ENCODE data around the gene TRIM47. TPM values are rescaled to one million over a fixed set of nuclear protein-coding genes. Genes with fewer than 3 reads are reported as not detected.
A peak's percentile ranks its signal among the peaks of the same experiment; 100 is the strongest.

Gene TRIM47
- total and polyA plus RNA-seq, 2 of the 13 experiments (the other 11 are each of a cell fraction or from before 2014, with no cell fraction given), result 33.5 to 82.0 TPM

- 0 out of 2 replicates have a peak, but pooled peaks have one; percentile 2 for TF ChIP-seq HNF1A (IDR thresholded peaks at IDR 0.05; ENCODE audit: low read depth)
- TF ChIP-seq HNF1A (CRISPR knock-in tag; IDR thresholded peaks at IDR 0.05; ENCODE audit: borderline replicate concordance), result peak; percentile 12; the same call in 1 of the 2 replicates
- 0 out of 2 replicates have a peak, but pooled peaks have one; percentile 83 for TF ChIP-seq THAP7 (CRISPR knock-in tag; IDR thresholded peaks at IDR 0.05)
- TF ChIP-seq JDP2 (CRISPR knock-in tag; IDR thresholded peaks at IDR 0.05; ENCODE audit: borderline replicate concordance), result peak; percentile 85; the same call in 1 of the 2 replicates
- TF ChIP-seq CTCF (CRISPR knock-in tag; IDR thresholded peaks at IDR 0.05), result peak; percentile 73
- no peak for TF ChIP-seq IKZF5 (CRISPR knock-in tag; IDR thresholded peaks at IDR 0.05)
- no peak for TF ChIP-seq ARNT (IDR thresholded peaks at IDR 0.05)
- peak in 1 of 2 experiments; percentile 54; a peak in 1 of 4 replicates for TF ChIP-seq POLR2A (IDR thresholded peaks at IDR 0.05; ENCODE audit: insufficient read depth in 1 of 2, low read depth in 2 of 2, low read length in 2 of 2)
- no peak for TF ChIP-seq MED13 (CRISPR knock-in tag; IDR thresholded peaks at IDR 0.05)
- no peak for TF ChIP-seq GRHL1 (CRISPR knock-in tag; conservative IDR thresholded peaks at IDR 0.05)
- TF ChIP-seq SNAPC5 (CRISPR knock-in tag; IDR thresholded peaks at IDR 0.05; ENCODE audit: borderline replicate concordance), result 0 out of 2 replicates have a peak, but pooled peaks have one; percentile 72
- TF ChIP-seq ZBTB10 (CRISPR knock-in tag; IDR thresholded peaks at IDR 0.05; ENCODE audit: borderline replicate concordance), result no peak; the same call in 1 of the 2 replicates
- TF ChIP-seq BRF2 (CRISPR knock-in tag; IDR thresholded peaks at IDR 0.05), result peak; percentile 17; the same call in 1 of the 2 replicates
These were observed 1.2 kb downstream of the TRIM47 start (continued) for GRCh38 chr17:75876938-75877751.

Data from HepG2 (cell line).